Stimulated activated CD4-positive, alpha-beta T cell treated with anti-CD3 and anti-CD28 coated beads, Interleukin-1b, Interleukin-23, amount 100 ng/mL, for 1 hour (primary cell): ENCODE results near the gene LRP2BP.
A peak's percentile ranks its signal among the peaks of the same experiment; 100 is the strongest.
"Not testable (repeated sequence)": the region's sequence is repeated elsewhere in the genome, so short reads cannot be mapped to it uniquely, and the experiment has no call there.

Source experiments
- DNase-seq, 2 donors: peaks; one replicate each; pipeline ENCODE4 v3.0.0-alpha.2; 2020; ENCODE audit warnings: low read depth in 2 of 2

LRP2BP gene

DNA sequence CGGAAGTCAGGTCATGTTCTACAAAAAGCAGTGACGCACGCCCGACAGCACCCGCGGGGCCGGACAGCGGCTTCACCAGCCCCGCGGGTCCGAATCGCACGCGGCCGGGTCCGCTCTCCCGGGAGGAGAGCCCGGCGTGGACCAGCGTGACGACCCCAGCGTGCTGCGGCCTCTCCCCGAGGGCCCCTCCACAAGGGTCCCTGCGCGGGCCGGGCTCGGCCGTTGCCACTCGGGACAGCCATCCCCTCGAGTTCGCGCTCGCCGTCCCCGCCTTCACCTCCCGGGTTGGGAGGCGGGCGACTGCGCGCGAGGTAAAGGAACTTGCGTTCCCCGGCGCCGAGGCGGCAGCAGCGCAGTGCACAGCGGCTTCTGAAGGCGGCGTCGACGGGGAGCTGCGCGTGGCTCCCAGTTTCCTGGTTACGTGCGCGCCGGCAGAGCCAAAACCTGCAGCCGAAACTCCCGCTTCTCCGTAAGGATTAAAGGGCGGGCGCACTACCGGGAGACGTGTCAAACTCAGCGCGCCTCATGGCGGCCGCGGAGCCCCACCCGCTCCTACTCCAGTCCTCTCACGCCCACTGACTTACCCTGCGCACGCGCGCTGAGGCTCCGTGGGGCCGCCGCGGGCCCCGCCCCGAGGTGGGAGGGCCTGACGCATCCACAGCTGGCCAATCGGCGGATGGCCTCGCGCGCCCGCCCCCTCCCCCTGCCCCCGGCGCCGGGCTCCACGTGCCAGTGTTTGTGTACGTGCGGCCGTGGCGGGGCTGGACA lies 416 bp upstream of the LRP2BP start:
- peak; percentile 91 for DNase-seq

DNA sequence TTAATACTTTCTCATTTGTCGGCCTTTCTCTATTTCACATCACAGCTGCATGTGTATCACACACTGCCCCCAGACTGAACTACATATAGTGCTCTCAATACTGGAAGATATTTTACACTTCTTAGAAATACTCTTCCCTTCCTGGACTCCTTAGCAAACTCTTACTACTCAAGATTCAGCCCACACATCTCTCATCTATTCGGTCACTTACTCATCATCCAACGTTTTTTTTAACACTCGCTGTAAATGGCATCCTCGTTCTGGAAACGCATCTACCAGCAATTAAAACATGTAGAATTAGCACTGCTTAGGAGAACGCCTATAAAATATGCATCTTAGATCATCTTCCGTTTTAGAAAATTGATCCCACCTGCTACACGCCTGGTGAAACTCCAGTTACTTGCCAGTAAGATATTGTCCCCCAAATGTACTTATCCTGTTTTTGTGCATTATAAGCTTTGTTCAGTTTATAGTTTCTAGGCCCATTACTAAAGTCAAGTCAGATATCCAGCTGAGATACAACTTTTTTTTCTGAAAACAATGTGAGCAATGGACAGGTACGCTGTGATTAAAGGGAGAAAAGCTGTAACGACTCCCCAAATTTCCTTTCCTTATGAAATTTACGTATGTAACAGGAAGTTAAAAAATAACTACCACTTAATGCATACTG lies 1.0 kb downstream of the LRP2BP start:
- no peak for DNase-seq

DNA sequence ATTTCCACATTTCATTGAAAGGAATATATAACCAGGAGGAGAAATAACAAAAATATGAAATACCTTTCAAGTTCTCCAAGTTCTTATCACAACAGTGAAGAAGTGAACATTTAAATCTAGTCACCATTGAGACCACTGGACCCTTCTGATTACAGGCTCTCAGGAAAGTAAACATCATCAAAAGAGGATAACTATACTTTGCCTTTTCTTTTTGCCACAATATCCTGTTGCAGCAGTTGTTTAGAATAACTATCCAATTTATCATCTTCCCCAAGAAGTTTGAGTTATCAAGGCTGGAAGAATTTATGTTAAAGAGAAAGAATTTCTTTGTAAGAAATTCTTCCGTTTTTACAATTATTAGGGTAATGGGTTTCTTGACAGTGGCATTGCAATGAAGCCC lies 3.6 kb downstream of the LRP2BP start:
- no peak for DNase-seq

DNA sequence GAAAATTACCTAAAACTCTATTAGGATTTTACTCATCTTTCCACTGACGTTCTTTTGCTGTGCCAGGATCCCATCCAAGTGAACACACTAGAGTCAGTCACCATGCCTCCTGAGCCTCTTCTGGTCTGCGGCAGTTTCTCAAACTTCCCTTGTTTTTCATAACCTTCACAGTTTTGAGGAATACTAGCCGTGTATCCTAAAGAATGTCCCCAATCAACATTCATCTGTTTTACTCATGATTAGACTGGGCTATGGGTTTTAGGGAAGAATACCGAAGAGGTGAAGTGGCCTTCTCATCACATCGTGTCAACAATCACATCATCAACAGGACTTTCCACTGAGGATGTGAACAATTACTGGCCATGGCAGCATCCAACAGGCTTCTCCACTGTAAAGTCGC lies 4.8 kb downstream of the LRP2BP start:
- no peak for DNase-seq

DNA sequence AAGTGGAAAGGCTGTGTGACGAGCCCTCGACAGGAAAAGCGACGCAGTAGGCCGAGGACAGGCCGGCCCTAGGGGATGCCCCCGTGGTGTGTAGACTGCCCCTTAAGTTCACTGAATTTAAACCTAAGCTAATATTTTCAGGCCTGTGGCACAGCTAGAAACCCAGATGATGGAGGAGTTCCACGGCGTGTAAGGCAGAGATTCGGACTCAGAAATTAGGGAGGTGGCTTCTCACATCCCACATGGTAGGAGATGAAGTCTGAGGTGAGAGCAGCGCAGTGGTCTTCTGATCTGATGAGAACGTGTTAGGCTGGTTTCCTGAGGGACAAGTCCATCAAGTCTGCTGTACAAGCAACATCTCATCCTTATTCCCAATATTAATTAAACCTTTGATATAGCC lies 7.8 kb downstream of the LRP2BP start:
- no peak for DNase-seq

DNA sequence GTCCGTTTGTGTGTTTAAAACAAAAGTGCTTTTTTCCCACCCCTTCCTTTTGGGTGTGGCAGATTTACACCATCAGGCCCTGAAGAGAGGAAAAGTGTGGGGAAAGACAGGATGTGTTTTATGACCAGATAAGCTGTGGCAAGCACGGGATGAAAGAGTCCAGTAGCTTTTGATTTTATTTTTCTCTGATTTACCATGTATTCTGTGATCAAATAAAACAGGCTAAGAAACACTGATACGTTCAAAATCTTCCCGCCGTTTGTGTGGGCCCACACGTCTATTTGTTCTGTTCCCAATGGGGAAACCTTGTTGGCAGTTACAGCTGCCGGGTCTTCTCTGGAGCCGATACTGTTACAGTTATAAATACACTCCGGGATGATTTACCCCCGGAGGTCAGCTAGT lies 10.8 kb downstream of the LRP2BP start:
- DNase-seq, result no peak

DNA sequence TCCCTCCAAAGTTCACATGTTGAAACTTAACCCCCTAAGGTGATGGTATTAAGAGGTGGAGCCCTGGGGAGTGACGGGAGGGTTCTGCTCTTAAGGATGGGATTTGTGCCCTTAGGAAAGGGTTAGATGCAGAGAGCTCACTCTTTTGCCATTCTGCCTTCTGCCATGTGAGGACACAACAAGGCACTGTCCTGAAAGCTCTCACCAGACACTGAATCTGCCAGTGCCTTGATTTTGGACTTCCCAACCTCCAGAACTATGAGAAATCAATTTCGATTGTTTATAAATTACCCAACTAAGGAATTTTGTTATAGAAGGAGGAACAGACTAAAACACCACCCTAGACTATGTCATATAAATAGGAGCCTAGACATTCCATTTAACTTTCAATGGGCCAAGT lies 11.7 kb downstream of the LRP2BP start:
- no peak for DNase-seq

DNA sequence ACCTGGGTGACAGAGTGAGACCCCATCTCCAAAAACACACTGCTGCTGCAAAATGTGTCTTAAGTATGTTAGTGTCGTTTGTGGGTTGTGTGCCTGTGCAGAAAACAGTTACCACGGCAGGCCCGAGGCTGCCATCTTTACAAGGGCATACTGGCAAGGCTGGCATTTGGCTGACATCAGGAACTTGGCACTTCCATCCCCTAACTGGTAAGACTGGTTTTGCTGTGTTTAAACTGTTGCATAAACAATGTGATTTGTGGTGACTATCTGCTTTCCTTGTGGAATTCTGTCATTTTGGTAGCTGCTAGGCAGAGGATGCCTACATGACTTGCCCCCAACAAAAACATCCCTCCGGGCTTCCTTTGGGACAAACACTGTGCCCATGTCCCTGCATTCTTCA lies 12.3 kb downstream of the LRP2BP start:
- no peak for DNase-seq

DNA sequence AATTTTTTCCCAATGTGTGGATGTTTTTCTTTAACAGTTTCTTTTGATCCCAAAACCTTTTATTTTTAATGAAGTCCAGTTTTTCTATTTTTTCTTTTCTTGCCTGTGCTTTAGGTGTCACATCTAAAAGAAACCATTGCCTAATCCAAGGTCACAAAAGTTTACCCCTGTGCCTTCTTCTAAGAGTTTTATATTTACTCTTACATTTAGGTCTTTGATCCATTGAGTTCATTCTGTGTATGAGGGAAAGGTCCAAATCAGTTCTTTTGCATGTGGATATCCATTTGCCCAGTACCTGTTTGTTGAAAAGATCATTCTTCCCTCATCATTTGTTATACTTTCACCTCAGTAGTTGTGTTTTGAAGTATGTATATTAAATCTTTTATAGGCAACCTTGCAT lies 13.0 kb downstream of the LRP2BP start:
- DNase-seq, result no peak

DNA sequence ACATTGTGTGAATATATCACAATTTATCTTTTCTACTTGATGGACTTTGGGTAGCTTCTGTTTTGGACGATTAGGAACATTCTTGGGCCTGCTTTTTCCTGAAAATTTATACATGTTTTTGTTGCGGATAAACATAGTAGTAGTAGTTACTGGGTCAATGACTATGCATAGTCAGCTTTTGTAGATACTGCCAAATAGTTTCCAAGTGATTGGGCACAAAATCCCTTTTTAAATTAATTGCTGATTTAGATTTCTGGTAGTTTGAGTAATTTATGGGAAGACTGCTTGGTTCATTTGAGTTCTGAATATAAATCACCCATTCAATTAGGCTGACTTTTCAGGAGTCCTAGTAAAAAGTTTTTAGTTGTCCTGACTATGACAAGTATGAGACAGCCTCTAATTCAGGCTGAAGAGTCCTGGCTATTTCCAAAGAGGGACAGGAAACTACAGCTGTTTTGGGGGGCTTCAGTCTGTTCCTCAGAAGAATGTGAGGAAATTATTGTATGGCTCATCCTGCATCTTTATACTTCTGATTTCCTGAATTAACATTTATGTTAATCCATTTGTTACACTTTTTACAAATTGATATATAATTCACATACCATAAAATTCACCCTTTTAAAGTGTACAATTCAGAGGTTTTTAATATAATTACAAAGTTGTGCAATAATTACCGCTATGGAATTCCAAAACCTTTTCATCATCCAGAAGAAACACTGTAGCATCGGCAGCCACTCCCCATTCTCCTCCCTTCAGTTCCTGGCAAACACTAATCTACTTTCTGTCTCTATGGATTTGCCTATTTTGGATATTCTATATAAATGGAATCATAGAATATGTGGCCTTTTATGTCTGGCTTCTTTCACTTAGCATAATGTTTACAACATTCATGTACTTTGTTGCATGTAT lies 14.2 kb downstream of the LRP2BP start:
- DNase-seq, result no peak

DNA sequence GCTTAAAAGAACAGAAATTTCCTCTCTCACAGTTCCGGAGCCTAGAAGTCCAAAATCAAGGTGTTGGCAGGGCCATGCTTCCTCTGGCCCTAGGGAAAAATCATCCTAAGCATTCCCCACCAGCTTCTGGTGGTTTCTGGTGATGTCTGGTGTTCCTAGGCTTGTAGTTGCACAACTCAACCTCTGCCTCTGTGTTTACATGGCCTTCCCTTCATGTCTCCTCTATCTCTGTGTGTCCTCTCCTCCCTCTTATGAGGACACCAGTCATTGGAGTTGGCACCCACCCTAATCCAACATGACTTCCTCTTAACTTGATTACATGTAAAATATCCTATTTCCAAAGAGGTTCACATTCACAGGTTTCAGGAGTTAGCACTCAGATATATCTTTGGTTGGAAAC lies 15.4 kb downstream of the LRP2BP start:
- no peak for DNase-seq

DNA sequence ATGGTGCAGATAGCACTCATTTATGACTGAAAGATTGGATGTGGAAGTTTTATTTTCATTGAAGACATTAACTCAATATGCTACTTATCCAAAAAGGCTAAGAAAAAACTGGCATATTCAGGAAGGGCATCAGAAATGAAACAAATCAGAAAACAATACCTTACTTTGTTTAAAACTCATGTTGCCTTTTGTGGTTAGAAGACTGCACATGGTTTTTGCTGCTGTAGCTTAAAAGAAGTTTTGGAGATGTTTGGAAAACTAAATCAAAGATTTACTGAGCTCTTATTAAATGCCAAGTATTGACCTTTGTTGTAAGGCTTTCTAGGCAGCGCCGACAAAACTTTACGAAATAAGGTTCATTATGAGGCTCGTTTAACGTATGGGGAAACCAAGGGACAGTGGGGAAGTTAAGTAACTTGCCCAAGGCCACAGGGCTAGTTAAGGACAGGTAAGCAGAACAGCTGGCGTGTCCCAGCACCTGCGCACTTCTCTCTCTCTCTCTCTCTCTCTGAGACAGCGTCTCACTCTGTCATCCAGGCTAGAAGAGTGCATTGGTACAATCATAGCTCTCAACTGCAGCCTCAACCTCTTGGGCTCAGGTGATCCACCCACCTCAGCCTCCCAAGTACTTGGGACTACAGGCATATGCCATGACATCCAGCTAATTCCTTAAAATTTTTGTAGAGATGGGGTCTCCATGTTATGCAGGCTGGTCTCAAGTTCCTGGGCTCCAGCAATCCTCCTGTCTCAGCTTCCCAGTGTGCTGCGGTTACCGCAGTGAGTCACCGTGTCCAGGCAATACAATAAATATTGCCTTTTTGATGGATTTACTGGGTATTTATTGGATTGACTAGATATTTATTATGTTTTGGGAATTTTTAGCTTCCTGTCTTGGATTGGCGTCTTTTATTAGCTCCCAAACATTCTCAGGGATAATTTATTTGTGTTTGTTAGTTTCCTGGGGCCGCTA lies 16.1 kb downstream of the LRP2BP start:
- DNase-seq, result no peak

DNA sequence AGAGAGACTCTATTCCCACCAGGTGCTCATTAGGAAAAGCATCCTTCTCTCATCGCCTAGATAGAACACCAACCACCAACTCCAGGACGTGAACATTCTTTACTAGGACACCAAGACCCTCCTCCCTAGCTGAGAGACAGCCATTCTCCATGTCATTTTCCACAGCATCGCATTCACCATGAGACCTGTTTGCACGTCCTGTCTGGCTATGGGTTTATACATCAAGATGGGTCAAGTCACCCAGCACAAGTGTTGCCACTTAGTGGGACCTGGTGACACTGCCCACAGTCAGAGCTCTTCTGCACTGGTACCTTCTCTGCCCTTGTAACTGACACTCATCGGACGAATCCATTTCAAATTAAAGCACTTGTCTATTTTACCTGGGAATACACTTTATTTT lies 17.5 kb downstream of the LRP2BP start:
- no peak for DNase-seq

DNA sequence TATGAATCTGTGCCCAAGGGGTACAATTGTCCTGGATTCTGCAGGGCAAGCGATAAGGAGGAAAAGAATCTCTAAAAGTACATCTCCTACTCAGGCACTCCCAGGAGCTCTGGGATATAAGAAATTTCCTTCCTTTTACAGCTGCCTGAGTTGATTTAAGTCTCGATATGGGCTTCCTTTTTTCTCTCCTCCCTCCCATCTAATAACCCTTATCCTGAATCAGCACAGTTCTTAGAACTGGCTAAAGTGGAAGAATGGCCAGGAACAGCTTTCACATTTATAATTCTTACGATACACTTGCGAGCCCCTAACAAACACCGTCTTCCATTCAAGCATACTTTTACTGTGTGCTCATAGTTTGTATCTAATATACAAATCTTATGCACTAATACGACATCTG lies 21.2 kb downstream of the LRP2BP start:
- no peak for DNase-seq

DNA sequence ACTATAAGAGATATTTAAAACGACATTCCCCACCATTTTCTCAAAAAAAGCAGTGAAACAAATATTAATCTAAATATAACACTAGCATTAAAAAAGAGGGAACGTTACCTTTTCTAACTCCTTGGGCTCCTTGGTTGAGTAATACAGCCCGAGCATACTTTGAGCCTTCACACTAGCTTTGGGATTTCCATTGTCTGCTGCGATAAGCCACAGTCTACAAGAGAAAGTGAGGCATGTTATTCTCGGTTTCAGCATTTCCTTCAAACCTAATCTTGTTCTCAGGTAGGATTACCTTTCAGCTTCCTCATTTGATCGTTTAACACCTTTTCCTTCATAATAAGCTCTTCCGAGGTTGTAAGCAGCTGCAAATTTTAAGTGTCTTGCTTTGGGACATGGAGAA lies 21.7 kb downstream of the LRP2BP start:
- no peak for DNase-seq

DNA sequence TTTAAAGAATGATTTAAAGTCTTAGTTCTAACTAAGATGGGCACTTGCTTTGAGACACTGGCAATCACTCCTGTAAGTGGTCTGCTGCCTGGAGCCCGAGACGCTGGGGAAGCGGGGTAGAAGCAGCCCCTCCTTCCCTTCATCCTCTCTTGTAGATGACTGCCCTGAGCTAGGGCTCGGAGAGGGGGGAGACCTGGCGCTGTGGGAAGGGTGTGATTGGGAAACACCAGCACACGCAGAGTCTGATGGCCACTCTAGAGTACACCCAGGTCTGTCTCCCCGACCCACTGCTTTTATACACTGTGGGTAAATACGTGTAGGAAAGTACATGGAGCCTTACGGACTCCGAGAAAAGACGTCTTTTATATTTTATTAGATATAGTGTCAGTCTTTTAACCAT lies 24.0 kb downstream of the LRP2BP start:
- DNase-seq, result no peak

DNA sequence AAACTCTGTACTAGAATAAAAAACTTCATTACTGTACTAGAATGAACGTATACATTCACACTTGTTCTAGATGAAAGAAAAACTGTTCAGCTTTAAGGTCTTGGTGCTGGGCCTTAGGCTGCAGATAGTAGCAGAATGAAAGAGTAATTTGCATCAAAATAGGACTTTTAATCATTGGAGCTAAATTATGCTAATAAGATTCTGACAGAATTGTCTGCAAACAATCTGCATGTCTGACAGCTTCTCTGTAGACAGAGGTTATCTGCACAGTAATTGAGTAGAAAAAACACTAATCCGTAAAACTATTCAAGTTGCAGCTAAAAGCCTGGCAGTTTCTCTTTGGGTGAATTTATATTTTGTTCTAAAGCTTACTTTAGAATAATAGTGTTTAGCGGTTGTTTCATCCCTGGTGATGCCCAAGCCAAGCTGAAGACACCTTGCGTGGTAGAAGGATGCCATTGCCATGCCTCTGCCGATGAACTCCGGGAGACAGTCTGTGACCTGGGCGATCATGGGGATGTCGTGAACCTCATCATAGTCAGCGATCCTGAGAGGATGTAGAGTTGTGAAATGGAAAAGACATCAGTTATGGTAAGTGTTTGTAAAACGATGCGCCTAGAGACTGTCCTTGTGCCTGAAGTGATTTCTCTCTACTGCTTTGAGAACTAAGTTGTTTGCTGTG lies 25.3 kb downstream of the LRP2BP start:
- DNase-seq, result no peak

DNA sequence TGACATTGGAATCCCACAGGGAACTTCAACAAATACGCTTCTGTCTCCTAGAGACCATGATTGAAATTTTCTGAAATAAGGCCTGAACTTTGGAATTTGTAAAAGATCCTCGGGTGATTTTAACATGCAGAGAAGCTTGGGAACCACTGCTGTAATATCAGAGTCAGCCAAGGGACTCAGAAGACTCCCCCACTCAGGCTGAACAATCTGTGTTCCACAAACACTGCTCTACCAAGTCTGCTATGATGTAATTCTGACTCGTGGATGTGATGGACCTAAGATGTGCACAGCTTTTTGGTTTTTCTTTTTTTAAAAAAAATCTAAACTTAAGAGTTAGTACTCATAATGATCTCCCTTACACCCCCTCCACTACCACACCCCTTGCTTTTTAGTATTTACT lies 26.0 kb downstream of the LRP2BP start:
- DNase-seq, result no peak

DNA sequence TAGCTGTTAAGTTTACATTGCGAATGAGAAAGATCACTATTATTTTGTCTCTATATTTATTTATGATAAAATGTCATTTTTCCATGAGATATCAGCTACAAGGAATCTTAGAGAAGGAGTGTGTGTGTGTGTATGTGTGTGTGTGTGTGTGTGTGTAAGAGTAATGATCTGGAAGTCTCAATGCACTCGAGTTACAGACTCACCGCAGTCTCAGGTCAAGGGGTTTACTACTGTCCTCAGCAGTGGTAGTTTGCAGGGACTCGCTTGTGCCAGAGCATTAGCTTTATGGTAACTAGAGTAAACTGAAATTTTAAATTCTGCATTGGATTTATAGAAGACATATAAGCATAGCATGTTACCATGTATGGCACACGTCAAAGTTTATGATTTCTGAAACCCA lies 30.8 kb downstream of the LRP2BP start:
- DNase-seq, result no peak

DNA sequence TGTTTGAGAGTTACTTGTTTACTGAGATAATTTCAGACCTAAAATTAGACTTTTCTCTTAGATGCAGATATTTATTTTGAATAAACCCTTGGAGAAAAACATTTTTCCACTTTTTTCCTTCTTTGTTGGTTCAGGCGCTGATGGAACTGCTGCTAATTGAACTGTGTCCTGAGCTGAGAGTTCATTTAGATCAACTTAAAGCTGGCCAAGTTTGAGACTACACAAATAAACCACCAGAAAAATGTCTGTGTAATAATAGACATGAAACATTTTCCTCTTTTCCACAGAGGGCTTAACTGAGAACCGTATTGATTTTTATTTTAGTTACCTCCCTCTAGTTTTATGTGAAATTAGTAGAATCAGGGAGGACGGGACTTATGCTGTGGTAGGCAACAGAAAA lies 32.5 kb downstream of the LRP2BP start:
- no peak for DNase-seq

DNA sequence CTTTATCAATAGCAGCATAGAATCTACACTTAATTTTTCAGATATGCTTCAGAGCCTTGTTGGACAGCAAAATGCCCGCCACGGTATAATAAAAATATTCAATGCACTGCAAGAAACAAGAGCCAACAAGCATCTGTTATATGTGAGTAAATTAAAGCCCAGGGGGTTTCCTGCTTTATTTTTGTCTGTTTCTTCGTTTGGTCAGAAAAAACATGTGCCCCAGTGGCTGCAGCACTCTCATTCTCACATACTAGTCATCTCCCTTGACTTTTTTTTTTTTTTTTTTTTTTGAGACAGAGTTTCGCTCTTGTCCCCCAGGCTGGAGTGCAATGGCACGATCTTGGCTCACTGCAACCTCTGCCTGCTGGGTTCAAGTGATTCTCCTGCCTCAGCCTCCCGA lies 33.2 kb downstream of the LRP2BP start:
- not testable (repeated sequence) for DNase-seq
